Activated CD4-positive, alpha-beta memory T cell treated with anti-CD3 and anti-CD28 coated beads, Interleukin-2, amount 10 ng/mL, durations not matched to agents 7 days and 5 days (primary cell): Measurements from ENCODE around the gene LMOD1. TPM values are rescaled to one million over a fixed set of nuclear protein-coding genes. Genes with fewer than 3 reads are reported as not detected.
"Not testable (repeated sequence)": the region's sequence is repeated elsewhere in the genome, so short reads cannot be mapped to it uniquely, and the experiment has no call there.

Source experiments
- CTCF ChIA-PET: fragments of 350-600 bp; sonication (Branson Sonifier 250); formaldehyde crosslinking; loops from one replicate; lab custom pipeline; 2021; ENCODE audit warnings: antibody characterized with exemption, inconsistent platforms; lab: Charles Lee
- POLR2A ChIA-PET: fragments of 350-600 bp; sonication (Branson Sonifier 250); formaldehyde crosslinking; loops from one replicate; lab custom pipeline; 2021; ENCODE audit warnings: antibody characterized with exemption; lab: Charles Lee
- DNase-seq: peaks from one replicate; pipeline ENCODE4 v3.0.0-alpha.2; 2020
- H3K27ac Mint-ChIP-seq: one replicate; pipeline ENCODE4 v1.8.0; 2021; ENCODE audit warnings: mild to moderate bottlenecking, mixed read lengths
- H3K27me3 Mint-ChIP-seq: one replicate; pipeline ENCODE4 v1.8.0; 2021; ENCODE audit warnings: mixed read lengths
- H3K36me3 Mint-ChIP-seq: one replicate; pipeline ENCODE4 v1.8.0; 2021; ENCODE audit warnings: low read depth, mixed read lengths
- H3K4me1 Mint-ChIP-seq: one replicate; pipeline ENCODE4 v1.8.0; 2021; ENCODE audit warnings: mixed read lengths
- H3K4me3 Mint-ChIP-seq: one replicate; pipeline ENCODE4 v1.8.0; 2021; ENCODE audit warnings: mild to moderate bottlenecking, mixed read lengths
- H3K9me3 Mint-ChIP-seq: one replicate; pipeline ENCODE4 v1.8.0; 2021; ENCODE audit warnings: mixed read lengths
- total RNA-seq, 2 experiments: library from RNA; stranded (reverse); gene quantifications; one replicate each; pipeline ENCODE4 v1.2.3, GENCODE V29; 2021

LMOD1 gene
- total RNA-seq, 2 experiments from 2014 or later, result not detected

DNA sequence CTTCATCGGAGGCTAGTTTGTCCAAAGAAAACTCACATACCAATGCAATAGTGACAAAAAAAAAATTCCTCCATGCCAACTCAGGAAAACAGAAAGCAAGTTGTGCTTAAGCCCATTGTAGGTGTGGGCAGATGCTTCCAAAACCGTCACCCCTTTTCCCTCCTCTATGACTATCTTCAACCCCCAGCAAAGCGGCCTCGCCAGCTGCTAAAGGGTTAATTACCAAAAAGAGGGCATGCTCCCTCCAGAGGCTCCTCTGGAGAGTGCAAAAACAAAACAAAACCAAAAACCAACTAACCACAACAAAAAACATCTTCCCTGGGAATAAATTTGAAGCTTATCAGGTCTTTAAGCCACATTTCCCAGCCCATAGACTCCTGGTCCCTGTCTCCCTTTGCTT lies 1.2 kb downstream of the LMOD1 start:
- H3K36me3 Mint-ChIP-seq, result no peaks in the 10 kb centered on the region
- POLR2A ChIA-PET, result interaction anchor here (0.7 to 2.8 kb wide), 2 partner anchors 10 to 39 kb away, joined by 3 to 8 read pairs; partner anchors contain the start of gene TIMM17A
- CTCF ChIA-PET, result interaction anchor here (2.0 to 2.2 kb wide), 2 partner anchors 50 to 58 kb away, joined by 4 to 10 read pairs; no protein-coding TSS in a partner anchor

DNA sequence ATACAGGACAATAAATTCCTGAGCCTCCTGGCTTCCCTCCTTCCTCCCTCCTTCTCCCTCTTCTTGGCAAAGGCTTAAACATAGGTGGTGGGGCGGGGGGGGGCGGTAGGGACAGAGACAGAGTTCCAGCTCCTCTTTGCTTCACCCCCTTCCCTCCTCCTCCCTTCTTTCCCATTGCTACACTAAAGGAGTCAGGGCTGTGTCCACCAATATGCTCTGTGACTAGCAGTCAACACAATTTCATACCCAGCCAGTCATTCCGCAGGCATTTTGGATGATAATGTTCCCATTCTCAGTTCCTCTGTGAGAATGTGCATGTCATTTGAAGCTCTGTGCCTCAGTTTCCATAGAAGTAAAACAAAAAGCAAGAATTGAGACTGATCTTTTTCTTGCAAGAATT lies 1.7 kb downstream of the LMOD1 start:
- ChIA-PET POLR2A (interaction anchor here (0.6 to 2.8 kb wide), 2 partner anchors 10 to 11 kb away, joined by 3 to 8 read pairs; partner anchors contain the start of gene TIMM17A), CTCF (interaction anchor here (2.0 kb wide), 1 partner anchor 58 kb away, joined by 4 read pairs; no protein-coding TSS in a partner anchor)
- Mint-ChIP-seq H3K9me3 (no peaks in the 10 kb centered on the region), H3K4me1 (peaks cover 7% of the 10 kb centered on the region), H3K27me3 (peaks cover 61% of the 10 kb centered on the region), H3K4me3 (no peak overlapping the region), H3K27ac (no peak overlapping the region), H3K36me3 (no peaks in the 10 kb centered on the region)
- DNase-seq, result no peak

More for the DNA sequence above, 1.2 kb downstream of the LMOD1 start:
- no peak overlapping the region for H3K27ac Mint-ChIP-seq
- H3K4me1 Mint-ChIP-seq, result peaks cover 7% of the 10 kb centered on the region
- no peak for DNase-seq
- H3K27me3 Mint-ChIP-seq, result peaks cover 61% of the 10 kb centered on the region
- no peak overlapping the region for H3K4me3 Mint-ChIP-seq
- no peaks in the 10 kb centered on the region for H3K9me3 Mint-ChIP-seq

DNA sequence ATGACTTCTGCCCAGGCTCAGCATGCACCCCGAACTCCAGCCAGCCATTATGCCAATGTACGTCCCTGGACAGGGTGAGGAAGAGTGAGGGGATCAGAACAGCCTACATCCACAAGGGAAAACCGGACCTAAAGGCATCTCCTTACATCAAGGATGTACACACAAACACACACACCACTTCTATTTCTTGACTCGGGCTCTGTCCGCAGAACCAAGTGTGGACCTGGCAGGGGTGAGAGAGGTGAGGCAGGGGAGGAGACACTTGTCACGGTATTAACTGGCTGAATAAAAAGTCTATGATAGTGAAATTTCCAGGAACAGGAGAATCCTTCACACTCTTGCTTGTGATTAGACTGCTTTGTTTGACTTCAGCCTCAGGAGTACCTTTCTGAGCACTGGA lies 2.3 kb downstream of the LMOD1 start:
- ChIA-PET POLR2A (no interaction called here), CTCF (no interaction called here)
- H3K27ac Mint-ChIP-seq, result no peak overlapping the region
- no peaks in the 10 kb centered on the region for H3K36me3 Mint-ChIP-seq
- peaks cover 7% of the 10 kb centered on the region for H3K4me1 Mint-ChIP-seq
- H3K4me3 Mint-ChIP-seq, result no peak overlapping the region
- H3K9me3 Mint-ChIP-seq, result no peaks in the 10 kb centered on the region
- peaks cover 60% of the 10 kb centered on the region for H3K27me3 Mint-ChIP-seq
- DNase-seq, result no peak

DNA sequence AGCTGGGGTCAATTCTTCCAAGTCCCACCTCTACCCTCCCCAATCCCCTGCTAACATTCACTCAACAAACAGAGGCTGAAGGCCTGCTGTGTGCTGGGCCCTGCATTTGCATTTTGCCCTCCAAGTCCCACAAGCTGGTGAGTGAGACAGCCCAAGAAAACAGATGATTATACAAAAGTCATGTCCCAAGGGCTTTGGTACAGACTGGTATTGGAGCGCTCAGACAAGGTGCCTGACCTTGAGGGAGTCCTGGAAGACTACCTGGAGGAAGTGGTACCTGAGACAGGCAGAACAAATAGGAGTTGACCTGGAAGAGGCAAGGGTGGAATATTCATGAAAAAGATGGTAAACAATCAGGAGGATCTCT lies 4.2 kb downstream of the LMOD1 start:
- Mint-ChIP-seq H3K27ac (no peak overlapping the region), H3K4me1 (peaks cover 7% of the 10 kb centered on the region), H3K9me3 (no peaks in the 10 kb centered on the region), H3K36me3 (no peaks in the 10 kb centered on the region), H3K4me3 (no peak overlapping the region), H3K27me3 (peaks cover 50% of the 10 kb centered on the region)
- no peak for DNase-seq
- CTCF ChIA-PET, result interaction anchor here (1.0 kb wide), 1 partner anchor 46 kb away, joined by 3 read pairs; no protein-coding TSS in a partner anchor
- POLR2A ChIA-PET, result no interaction called here

DNA sequence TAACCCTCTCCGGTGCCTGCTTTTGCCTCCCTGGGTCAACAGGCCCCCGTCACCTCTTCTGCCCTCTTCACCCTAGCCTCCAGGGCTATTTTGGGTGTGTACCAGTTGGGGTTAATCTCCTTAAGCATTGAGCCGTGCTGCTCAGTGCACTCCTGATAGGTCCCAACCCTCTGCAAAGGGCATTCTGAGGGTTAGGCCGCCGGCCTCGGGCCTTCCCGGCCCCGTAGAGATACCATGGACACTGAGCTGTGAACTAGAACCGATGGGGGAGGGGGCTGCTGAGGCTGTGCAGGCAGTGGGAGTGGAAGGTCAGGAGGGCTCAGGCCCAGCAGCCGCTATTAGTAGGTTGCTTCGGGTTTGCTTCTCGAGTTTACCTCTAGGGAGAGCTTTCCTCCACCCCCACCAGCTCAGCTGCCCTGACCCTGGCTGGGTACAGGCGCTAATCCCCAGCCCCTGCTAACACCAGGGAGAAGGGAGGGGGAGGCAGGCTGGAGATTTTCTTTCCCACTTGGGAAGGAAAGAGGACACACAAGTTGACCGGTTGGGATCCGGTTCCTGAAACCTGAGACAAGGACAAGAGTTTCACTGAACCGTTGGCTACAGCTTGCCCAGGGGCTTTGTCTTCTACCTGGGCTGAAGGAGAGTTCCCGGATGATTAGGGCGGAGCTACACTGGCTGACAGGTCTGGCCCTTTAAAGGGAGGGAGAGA lies 4.8 kb downstream of the LMOD1 start:
- H3K27ac Mint-ChIP-seq, result no peak overlapping the region
- ChIA-PET CTCF (no interaction called here), POLR2A (no interaction called here)
- no peaks in the 10 kb centered on the region for H3K36me3 Mint-ChIP-seq
- H3K4me1 Mint-ChIP-seq, result peaks cover 4% of the 10 kb centered on the region
- DNase-seq, result no peak
- no peak overlapping the region for H3K4me3 Mint-ChIP-seq
- no peaks in the 10 kb centered on the region for H3K9me3 Mint-ChIP-seq
- H3K27me3 Mint-ChIP-seq, result peaks cover 44% of the 10 kb centered on the region

DNA sequence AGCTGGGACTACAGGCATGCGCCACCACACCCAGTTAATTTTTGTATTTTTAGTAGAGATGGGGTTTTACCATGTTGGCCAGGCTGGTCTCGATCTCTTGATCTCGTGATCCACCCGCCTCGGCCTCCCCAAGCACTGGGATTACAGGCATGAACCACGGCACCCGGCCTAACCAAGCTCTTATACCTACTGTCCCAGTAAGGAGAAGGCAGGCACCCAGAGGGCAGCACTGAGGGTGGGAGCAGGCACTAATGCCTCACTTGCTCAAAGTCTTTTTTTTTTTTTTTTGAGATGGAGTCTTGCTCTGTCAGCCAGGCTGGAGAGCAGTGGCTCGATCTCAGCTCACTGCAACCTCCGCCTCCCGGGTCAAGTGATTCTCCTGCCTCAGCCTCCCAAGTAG lies 6.0 kb downstream of the LMOD1 start:
- H3K9me3 Mint-ChIP-seq, H3K4me1 Mint-ChIP-seq, H3K4me3 Mint-ChIP-seq, POLR2A ChIA-PET, DNase-seq, H3K36me3 Mint-ChIP-seq, CTCF ChIA-PET, H3K27ac Mint-ChIP-seq: not testable (repeated sequence)
- H3K27me3 Mint-ChIP-seq, result peaks cover 35% of the 10 kb centered on the region

DNA sequence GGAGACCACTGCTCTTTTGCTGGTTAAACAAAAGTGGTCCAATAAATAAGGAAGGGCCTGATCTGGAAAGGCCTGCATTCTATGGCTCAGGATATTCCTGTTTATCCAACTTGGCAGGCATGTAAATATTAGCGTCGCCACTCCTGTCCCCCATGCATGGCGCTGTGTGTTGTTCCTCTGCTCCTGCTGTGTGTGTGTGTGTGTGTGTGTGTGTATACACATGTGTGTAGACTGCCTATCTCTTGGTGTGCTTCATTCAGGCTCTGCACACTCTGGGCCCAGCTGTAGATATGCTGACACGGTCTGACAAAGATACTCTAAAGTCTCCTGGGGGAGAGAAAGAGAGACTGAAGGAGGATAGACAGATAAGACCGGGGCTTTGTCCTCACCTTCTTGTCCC lies 6.8 kb downstream of the LMOD1 start:
- no peak overlapping the region for H3K4me3 Mint-ChIP-seq
- DNase-seq, result no peak
- no peaks in the 10 kb centered on the region for H3K4me1 Mint-ChIP-seq
- H3K36me3 Mint-ChIP-seq, result no peaks in the 10 kb centered on the region
- no peak overlapping the region for H3K27ac Mint-ChIP-seq
- ChIA-PET POLR2A (no interaction called here), CTCF (no interaction called here)
- no peaks in the 10 kb centered on the region for H3K9me3 Mint-ChIP-seq
- H3K27me3 Mint-ChIP-seq, result peaks cover 33% of the 10 kb centered on the region

DNA sequence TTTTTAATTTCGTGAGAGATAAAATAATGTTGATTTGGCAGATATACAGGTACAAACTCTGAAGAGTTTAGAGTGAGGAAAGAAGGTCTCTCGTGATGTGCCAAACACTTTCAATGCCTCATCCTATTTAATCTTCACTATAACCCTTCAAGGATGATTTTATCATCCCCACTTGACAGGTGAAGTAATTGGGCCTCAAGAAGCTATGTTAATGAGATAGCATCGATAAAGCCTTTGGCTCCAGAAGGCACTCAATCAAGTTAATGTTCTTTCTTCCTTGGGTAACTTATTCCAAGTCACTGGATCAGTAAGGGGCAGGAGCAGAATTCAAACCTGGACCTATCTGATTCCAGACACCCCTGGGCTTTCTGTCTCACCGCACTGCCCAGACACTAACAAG lies 7.2 kb downstream of the LMOD1 start:
- CTCF ChIA-PET, result no interaction called here
- no peaks in the 10 kb centered on the region for H3K4me1 Mint-ChIP-seq
- peaks cover 33% of the 10 kb centered on the region for H3K27me3 Mint-ChIP-seq
- H3K27ac Mint-ChIP-seq, result no peak overlapping the region
- no peaks in the 10 kb centered on the region for H3K9me3 Mint-ChIP-seq
- H3K4me3 Mint-ChIP-seq, result no peak overlapping the region
- no peak for DNase-seq
- POLR2A ChIA-PET, result no interaction called here
- no peaks in the 10 kb centered on the region for H3K36me3 Mint-ChIP-seq

DNA sequence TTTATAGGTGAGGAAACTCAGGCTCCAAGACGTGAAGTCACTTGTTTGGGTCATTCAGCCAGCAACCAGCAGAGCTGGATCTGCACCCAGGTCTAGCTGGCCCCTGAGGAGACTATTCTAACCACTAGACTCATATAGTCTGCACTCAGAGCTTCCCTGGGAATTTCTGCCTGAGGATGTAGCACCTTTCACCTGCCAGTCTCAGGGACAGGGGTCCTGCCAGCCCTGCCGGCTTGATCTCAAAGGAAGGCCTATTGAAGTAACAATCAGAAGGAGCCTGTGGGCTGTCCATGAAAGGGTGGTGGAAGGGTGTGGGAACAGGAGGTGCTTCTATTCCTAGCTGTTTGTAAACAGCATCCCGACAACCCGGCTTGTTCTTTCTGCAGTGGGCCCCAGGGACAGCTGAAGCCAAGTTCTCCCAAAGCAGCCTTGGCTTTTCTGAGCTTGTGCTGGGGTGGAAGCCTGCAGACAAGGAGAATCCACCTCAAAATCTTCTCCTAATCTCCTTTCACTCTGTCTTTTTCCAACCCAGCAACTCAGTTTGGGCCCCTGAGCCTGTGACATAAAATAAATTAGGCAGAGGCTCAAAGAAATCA lies 7.8 kb downstream of the LMOD1 start:
- no peak overlapping the region for H3K27ac Mint-ChIP-seq
- H3K27me3 Mint-ChIP-seq, result peaks cover 29% of the 10 kb centered on the region
- ChIA-PET POLR2A (no interaction called here), CTCF (no interaction called here)
- no peaks in the 10 kb centered on the region for H3K9me3 Mint-ChIP-seq
- no peaks in the 10 kb centered on the region for H3K36me3 Mint-ChIP-seq
- no peak overlapping the region for H3K4me3 Mint-ChIP-seq
- H3K4me1 Mint-ChIP-seq, result no peaks in the 10 kb centered on the region
- no peak for DNase-seq

DNA sequence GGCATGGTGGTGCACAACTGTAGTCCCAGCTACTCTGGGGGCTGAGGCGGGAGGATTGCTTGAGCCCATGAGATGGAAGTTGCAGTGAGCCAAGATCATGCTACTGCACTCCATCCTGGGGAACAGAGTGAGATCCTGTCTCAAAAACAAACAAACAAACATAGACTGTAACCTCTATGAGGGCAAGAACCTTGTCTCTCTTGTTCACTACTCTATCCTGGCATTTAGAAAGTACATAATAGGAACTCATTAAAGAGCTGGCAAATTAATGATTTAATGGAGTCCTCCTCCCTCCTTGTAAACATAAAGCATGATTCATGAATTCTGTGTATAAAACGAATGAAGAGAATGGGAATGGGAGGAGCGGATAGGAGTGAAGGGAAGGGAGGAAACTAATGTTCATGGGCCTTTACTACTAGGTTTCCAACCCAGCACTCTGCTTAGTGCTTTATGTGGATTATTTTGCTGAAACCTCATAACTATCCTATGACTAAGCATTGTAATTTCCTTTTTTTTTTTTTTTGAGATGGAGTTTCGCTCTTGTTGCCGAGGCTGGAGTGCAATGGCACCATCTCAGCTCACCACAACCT lies 8.6 kb downstream of the LMOD1 start:
- Mint-ChIP-seq H3K27ac (no peak overlapping the region), H3K9me3 (no peaks in the 10 kb centered on the region), H3K36me3 (no peaks in the 10 kb centered on the region), H3K4me3 (no peak overlapping the region), H3K27me3 (peaks cover 22% of the 10 kb centered on the region), H3K4me1 (no peaks in the 10 kb centered on the region)
- no peak for DNase-seq
- ChIA-PET CTCF (interaction anchor here (0.6 to 2.2 kb wide), 2 partner anchors 42 to 365 kb away, joined by 3 to 8 read pairs; no protein-coding TSS in a partner anchor), POLR2A (no interaction called here)

DNA sequence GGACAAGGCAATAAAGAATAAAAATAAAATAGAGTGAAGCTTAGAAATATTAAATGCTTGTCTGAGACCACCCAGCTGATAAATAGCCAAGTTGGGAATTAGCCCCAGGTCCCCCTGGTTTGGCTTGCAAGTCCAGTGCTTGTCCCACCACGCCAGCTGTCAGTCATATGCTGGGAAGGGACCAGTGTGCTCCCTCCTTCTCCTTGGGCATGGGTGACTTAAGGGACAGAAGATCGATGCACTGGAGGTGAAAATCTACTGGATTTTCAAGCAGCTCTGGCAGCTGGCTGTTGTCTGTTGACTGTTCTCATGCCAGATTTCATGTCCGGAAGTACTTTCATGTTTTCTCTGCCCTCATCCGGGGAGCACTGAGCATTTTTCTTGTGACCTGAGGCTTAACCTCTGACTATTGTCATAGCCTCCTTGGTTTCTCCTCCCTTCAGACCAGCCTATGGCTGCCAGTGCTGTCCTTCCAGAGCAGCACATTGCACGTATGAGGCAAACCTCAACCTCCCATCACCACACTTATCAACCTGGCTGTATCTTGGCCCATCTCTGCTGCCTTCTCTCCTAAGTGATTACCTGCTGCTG lies 12.4 kb downstream of the LMOD1 start:
- H3K4me1 Mint-ChIP-seq, result no peaks in the 10 kb centered on the region
- no peak overlapping the region for H3K4me3 Mint-ChIP-seq
- H3K9me3 Mint-ChIP-seq, result no peaks in the 10 kb centered on the region
- ChIA-PET POLR2A (no interaction called here), CTCF (no interaction called here)
- H3K27me3 Mint-ChIP-seq, result peaks cover 20% of the 10 kb centered on the region
- no peaks in the 10 kb centered on the region for H3K36me3 Mint-ChIP-seq
- no peak for DNase-seq
- H3K27ac Mint-ChIP-seq, result no peak overlapping the region

DNA sequence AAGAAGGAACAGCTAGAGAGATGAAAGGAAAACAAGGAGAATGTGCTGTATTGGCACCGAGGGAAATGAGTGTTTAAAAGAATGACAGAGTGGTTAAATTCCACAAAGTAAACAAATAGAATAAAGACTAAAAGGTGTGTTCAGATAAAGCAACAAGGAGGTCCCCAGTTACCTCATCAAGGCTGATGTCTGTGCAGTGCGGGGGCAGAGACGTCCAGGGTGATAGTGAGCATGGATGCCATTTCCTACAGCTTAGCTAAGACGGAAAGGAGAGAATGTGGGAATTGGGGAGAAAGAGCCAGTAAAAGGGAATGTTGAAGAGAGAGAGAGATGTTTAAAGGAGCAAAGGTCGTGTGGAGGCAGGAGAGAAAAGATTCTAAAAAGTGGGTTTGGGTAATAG lies 15.5 kb downstream of the LMOD1 start:
- ChIA-PET CTCF (interaction anchor here (2.1 kb wide), 1 partner anchor 35 kb away, joined by 5 read pairs; no protein-coding TSS in a partner anchor), POLR2A (no interaction called here)
- no peaks in the 10 kb centered on the region for H3K4me1 Mint-ChIP-seq
- peaks cover 17% of the 10 kb centered on the region for H3K27me3 Mint-ChIP-seq
- no peak overlapping the region for H3K4me3 Mint-ChIP-seq
- H3K9me3 Mint-ChIP-seq, result no peaks in the 10 kb centered on the region
- no peaks in the 10 kb centered on the region for H3K36me3 Mint-ChIP-seq
- DNase-seq, result no peak
- no peak overlapping the region for H3K27ac Mint-ChIP-seq

DNA sequence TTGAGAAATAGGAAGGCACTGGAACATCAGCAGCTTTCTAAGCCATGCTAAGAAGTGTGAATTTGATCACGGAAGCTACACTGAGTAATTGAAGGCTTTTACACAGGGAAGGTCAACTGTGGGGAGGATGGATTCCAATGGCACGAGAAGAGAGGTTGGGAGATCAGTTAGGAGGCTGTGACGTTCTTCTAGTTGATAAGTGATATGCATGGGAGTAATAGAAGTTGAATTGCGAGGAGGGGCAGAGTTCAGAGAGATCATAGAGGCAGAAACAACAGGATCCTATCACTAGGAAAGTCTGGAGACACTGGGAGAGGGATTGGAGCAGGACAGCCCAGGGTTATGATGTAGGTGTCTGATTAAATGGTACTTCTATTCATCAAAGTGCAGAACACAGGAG lies 16.2 kb downstream of the LMOD1 start:
- H3K27ac Mint-ChIP-seq, result no peak overlapping the region

More for the DNA sequence above, 16.2 kb downstream of the LMOD1 start:
- POLR2A ChIA-PET, result no interaction called here
- no peaks in the 10 kb centered on the region for H3K9me3 Mint-ChIP-seq
- no peaks in the 10 kb centered on the region for H3K36me3 Mint-ChIP-seq
- peaks cover 20% of the 10 kb centered on the region for H3K27me3 Mint-ChIP-seq
- DNase-seq, result no peak
- no peak overlapping the region for H3K4me3 Mint-ChIP-seq
- CTCF ChIA-PET, result interaction anchor here (2.1 kb wide), 1 partner anchor 34 kb away, joined by 5 read pairs; no protein-coding TSS in a partner anchor
- no peaks in the 10 kb centered on the region for H3K4me1 Mint-ChIP-seq
